Dedifferentiated amniotic fluid mesenchymal stem cell (primary cell): ENCODE measurements around the gene SLC44A1.
A peak's percentile ranks its signal among the peaks of the same experiment; 100 is the strongest.

ENCODE experiments used
- DNase-seq: peaks from one replicate; pipeline ENCODE4 v3.0.0-alpha.2; 2016; ENCODE audit errors: extremely low spot score

The SLC44A1 gene

DNA sequence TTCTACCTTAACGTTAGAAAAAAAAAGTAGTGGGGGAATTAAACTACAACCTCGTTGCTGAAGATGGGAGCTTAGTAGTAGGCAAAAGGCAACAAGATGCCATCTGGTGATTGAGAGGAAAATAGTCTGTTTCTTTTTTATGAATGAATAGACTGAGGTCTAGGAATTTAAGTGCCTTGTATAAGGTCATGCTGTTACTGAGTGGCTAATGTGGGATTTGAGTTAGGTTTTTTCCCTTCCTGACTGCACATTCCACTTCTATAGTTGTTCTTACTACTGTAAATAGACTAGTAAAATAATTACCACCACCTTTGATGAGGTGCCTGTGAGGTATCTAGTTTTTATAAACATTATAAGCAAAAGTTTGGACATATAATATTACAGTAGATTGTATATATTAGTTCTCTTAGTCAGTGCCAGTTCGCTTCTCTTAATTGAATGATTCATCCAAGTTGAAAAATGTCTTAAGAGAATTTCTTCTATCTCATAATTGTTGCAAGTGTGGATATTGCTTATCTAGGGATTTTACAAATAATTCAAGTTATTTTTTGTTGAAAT lies 222.5 kb downstream of the SLC44A1 start:
- peak; percentile 26 for DNase-seq

DNA sequence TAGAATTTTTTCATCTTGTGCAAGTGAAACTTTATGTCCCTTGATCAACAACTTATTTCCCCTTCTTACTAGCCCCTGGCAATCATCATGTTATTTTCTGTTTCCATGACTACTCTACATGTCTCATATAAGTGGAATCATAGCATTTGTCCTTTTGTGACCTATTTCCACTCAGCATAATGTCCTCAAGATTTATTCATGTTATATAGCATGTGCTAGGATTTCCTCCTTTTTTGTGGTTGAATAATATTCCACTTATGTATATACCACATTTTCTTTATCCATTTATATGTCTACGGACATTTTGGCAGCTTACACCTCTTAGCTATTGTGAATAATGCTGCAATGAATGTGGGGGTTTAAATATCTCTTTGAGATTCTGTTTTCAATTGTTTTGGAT lies 224.4 kb downstream of the SLC44A1 start:
- no peak for DNase-seq

DNA sequence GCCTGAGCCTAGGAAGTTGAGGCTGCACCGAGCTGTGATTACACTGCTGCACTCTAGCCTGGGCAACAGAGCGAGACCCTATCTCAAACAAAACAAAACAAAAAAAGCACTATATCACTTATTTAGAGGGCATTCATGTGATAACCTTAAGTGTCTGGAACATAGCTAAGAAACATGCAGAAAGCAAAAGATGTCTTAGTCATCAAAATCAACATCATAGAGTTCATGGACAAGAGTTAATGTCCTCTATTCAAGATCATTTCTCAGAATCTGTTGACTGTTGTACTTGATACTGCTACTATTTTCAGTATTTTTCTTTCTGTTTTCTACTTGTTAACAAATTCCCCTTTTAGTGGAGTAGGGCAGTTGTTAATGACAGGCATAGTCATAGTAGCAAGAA lies 228.8 kb downstream of the SLC44A1 start:
- no peak for DNase-seq

DNA sequence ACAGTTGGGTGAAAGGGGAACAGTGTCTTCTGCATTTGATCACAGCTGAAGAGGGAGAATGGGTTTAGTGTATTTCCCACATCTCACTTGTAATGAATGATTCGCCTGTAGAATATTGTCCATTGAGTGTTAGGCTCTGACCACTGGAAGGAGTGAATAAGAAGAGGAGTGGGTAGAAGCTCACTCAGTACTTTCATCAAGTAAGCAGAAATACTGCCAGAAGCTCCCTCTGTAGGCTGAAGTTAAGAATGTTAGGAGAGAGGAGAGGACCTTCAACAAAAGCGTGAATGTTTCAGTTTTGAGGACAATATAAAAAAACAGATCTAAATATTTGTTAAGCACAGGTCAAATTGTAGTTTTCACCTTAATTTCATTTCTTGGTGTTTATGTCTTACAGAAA lies 230.9 kb downstream of the SLC44A1 start:
- DNase-seq = peak; percentile 44

DNA sequence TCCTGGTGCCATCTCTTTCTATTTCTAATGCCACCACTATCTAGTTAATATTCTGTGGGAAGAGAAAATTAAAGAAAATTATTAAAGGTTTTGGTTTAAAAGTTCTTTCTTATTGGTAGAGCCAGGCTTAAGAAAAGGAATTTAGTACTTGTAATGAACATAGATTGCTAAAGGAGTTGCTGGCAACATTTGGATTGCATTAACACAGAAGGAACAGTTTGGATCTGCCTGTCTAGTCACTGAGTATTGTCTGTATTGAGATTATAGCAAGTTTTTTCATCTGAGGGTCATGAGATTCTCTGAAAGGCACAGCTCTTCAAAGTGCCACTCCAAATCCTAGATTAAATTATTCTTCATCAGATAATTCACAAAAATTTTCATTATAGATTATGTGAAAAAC lies 235.4 kb downstream of the SLC44A1 start:
- no peak for DNase-seq

DNA sequence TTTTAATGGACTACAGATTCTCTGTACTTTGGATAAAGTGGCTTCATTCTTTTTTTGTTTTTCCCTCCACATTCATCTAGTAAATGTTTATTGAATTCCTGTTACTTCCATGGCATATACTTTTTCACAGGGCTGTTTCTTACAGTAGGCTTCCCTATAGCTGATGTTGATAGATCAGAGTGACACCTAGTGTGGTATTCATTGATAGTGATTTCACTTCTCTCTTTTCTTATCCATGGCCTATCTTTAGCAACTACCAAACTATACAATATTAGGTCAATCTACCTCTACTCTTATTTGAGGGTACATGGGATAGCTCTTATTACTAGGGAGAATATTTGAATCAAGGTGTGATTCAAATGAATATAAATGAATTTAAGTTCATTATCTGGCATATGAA lies 239.2 kb downstream of the SLC44A1 start:
- no peak for DNase-seq

DNA sequence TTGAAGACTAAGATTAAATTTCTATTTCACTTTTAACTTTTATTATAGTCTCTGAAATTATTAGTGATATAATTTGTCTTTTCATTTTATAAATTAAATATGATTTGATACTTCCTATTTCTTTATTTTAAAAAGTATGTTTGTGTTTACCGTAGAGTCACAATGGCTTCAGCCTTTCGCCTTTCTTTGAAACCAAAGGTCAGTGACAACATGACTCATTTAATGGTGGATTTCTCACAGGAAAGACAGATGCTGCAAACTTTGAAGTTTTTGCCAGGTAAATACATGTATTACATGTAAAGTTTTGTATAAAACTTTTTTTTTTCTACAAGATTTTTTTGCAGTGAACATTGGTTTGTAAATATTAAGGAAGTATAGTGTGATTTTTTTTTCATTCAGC lies 239.8 kb downstream of the SLC44A1 start:
- DNase-seq = no peak

DNA sequence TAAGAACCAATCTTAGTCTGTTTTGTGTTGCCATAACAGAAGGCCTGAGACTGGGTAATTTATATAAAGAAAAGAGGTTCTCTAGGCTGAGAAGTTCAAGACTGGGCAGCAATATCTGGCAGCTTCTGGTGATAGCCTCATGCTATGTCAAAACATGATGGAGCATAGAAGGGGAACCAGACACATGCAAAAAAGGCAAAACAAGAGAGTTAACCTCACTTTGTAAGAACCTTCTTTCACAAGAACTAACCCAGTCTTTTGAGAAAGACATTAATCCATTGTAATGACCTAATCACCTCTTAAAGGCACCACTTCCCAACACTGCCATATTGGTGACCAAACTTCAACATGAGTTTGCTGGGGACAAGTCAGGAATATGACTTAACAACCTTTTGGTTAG lies 240.7 kb downstream of the SLC44A1 start:
- no peak for DNase-seq
